Gastroesophageal sphincter (tissue), 4 donors: ENCODE data around the gene GRK3. TPM values are rescaled to one million over a fixed set of nuclear protein-coding genes. Genes with fewer than 3 reads are reported as not detected.

Source experiments
- ATAC-seq: fragments of 150-250 bp; one replicate; pipeline ENCODE4 v1.9.1; 2016; ENCODE audit warnings: mild to moderate bottlenecking, moderate library complexity
- H3K27ac ChIP-seq, 4 donors: fragments of 200-600 bp; sonication (generic) in 3 of 4; 1 replicate in 3 of 4; 2 replicates in 1 of 4; pipeline ENCODE4 v1.5.1; 2016 to 2019
- H3K27me3 ChIP-seq: fragments of 200-600 bp; sonication (generic); one replicate; pipeline ENCODE4 v1.5.1; 2019
- H3K36me3 ChIP-seq, 2 donors: fragments of 200-600 bp; sonication (generic); one replicate each; pipeline ENCODE4 v1.5.1; 2019; ENCODE audit warnings: control low read depth in 1 of 2
- H3K4me1 ChIP-seq, 3 donors: fragments of 200-600 bp; sonication (generic); 1 replicate in 2 of 3; 2 replicates in 1 of 3; pipeline ENCODE4 v1.5.1; 2016 to 2019; ENCODE audit warnings: control low read depth in 2 of 3
- H3K4me3 ChIP-seq, 2 donors: fragments of 200-600 bp; sonication (generic); one replicate each; pipeline ENCODE4 v1.5.1; 2019; ENCODE audit warnings: mild to moderate bottlenecking in 1 of 2, moderate library complexity in 1 of 2
- H3K9me3 ChIP-seq, 3 donors: fragments of 200-600 bp; sonication (generic); one replicate each; pipeline ENCODE4 v1.5.1; 2017 to 2019; ENCODE audit warnings: control low read depth in 2 of 3
- EP300 ChIP-seq: sonication (generic); formaldehyde crosslinking; IDR thresholded peaks from one replicate; pipeline ENCODE4 v1.6.1; 2017; ENCODE audit warnings: antibody characterized with exemption, mild to moderate bottlenecking
- POLR2A ChIP-seq, 2 donors: fragments of 450-650 bp; IDR thresholded peaks; one replicate each; pipeline ENCODE4 v1.6.1; 2017; ENCODE audit warnings: antibody characterized with exemption in 2 of 2, mild to moderate bottlenecking in 2 of 2, moderate library complexity in 1 of 2
- POLR2AphosphoS5 ChIP-seq: sonication (generic); formaldehyde crosslinking; IDR thresholded peaks from one replicate; pipeline ENCODE4 v1.6.1; 2017; ENCODE audit warnings: antibody characterized with exemption
- WGBS, 2 donors: methylation state at CpG; one replicate each; pipeline ENCODE4 v1.1.5; 2018; ENCODE audit warnings: low coverage in 1 of 2; 5-methylcytosine and 5-hydroxymethylcytosine counted together
- total RNA-seq, 4 donors: library from RNA; depleted of rRNA; stranded (reverse); fragments of >200 nt; gene quantifications; one replicate each; pipeline ENCODE4 v1.1.0, GENCODE V29; 2016
- TF ChIP-seq, protein P1 (sequence below), 4 experiments: fragments of 200-600 bp in 2 of 4; fragments of 450-650 bp in 2 of 4; sonication (generic) in 1 of 4; IDR thresholded peaks; one replicate each; pipeline ENCODE4 v1.5.1; 2017 to 2019; ENCODE audit warnings: antibody characterized with exemption in 4 of 4, mild to moderate bottlenecking in 2 of 4, moderate library complexity in 2 of 4

The GRK3 gene
- total RNA-seq, 4 donors from 2014 or later, result 3.9 to 7.8 (median 4.5) TPM

GRCh38 chr22:25692397-25693267 lies 128.2 kb downstream of the GRK3 start:
- H3K4me3 ChIP-seq, result no peak overlapping the region
- H3K27ac ChIP-seq, result no peak overlapping the region
- H3K4me1 ChIP-seq, result no peaks in the 10 kb centered on the region
- H3K9me3 ChIP-seq, result no peaks in the 10 kb centered on the region
- no peaks in the 10 kb centered on the region for H3K27me3 ChIP-seq
- peaks cover 0 to 37% of the 10 kb centered on the region in 2 donors for H3K36me3 ChIP-seq
- no peak for TF ChIP-seq POLR2A (IDR thresholded peaks at IDR 0.05)
- no peak for TF ChIP-seq EP300
- no peak for TF ChIP-seq POLR2AphosphoS5
- 67 to 75% methylated on average over 11 to 15 of the region's 15 CpGs for WGBS, 2 donors
- no peak for ATAC-seq

DNA sequence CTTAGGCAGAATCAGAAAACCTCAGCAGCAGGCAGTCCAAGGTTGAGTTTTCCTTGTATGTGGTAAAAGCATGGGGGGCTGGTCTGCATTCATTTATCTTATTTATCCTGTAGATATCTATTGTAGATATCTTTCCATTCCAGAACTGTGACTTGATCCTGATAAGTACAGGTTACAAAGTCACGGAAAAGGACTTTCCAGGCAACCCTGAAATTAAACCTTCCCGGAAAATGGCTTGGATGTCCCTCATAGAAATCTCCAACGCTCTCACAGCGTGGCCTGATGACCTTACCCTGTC lies 128.7 kb downstream of the GRK3 start:
- ATAC-seq, result no peak
- Histone ChIP-seq H3K4me3 (no peak overlapping the region), H3K27ac (no peak overlapping the region), H3K9me3 (no peaks in the 10 kb centered on the region), H3K27me3 (no peaks in the 10 kb centered on the region), H3K36me3 (peaks cover 0 to 37% of the 10 kb centered on the region in 2 donors), H3K4me1 (no peaks in the 10 kb centered on the region)
- 93 to 100% methylated on average over 4 of the region's 4 CpGs for WGBS, 2 donors
- TF ChIP-seq POLR2A (IDR thresholded peaks at IDR 0.05) (no peak), POLR2AphosphoS5 (no peak), EP300 (no peak)
- TF ChIP-seq, protein P1, sequence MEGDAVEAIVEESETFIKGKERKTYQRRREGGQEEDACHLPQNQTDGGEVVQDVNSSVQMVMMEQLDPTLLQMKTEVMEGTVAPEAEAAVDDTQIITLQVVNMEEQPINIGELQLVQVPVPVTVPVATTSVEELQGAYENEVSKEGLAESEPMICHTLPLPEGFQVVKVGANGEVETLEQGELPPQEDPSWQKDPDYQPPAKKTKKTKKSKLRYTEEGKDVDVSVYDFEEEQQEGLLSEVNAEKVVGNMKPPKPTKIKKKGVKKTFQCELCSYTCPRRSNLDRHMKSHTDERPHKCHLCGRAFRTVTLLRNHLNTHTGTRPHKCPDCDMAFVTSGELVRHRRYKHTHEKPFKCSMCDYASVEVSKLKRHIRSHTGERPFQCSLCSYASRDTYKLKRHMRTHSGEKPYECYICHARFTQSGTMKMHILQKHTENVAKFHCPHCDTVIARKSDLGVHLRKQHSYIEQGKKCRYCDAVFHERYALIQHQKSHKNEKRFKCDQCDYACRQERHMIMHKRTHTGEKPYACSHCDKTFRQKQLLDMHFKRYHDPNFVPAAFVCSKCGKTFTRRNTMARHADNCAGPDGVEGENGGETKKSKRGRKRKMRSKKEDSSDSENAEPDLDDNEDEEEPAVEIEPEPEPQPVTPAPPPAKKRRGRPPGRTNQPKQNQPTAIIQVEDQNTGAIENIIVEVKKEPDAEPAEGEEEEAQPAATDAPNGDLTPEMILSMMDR (IDR thresholded peaks at IDR 0.05), result no peak

DNA sequence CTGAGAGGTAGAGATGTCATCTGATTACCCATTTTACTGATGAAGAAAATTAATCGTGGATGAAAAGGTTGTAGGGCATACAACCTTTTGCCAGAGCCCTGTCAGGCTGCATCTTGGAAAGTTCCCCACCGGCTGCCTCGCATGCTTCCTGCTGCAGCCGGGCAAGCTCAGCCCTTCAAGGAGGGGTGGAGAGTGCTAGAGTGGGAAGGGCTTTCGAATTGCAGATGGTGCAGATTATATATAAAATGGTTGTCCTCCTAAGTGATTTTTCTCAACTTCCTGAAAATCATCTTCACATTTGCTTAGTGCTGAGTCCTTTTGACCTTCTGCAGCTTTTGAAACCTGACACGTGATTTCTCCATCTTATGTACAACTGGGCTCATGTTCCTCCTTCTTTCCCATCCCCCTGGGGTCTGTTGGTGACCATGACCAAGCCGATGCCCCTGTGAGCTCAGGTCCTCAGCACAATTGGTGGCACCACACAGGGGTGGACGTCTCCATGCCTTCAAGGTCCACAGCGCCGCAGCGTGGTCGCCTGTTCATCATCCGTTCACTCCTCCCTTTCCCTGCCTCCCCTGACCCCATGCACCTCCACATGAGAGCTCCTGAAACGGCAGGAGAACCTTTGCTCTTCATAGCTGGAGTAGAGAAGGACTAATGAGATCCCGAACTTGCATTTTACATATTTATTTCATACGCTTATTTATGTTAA lies 129.9 kb downstream of the GRK3 start:
- TF ChIP-seq EP300 (no peak), POLR2AphosphoS5 (no peak), POLR2A (IDR thresholded peaks at IDR 0.05) (no peak)
- TF ChIP-seq, protein P1 (IDR thresholded peaks at IDR 0.05), result no peak
- no peak overlapping the region for H3K27ac ChIP-seq
- no peak for ATAC-seq
- no peaks in the 10 kb centered on the region for H3K4me1 ChIP-seq
- H3K9me3 ChIP-seq, result no peaks in the 10 kb centered on the region
- 80 to 95% methylated on average over 8 to 11 of the region's 16 CpGs for WGBS, 2 donors
- no peaks in the 10 kb centered on the region for H3K27me3 ChIP-seq
- no peak overlapping the region for H3K4me3 ChIP-seq
- peaks cover 0 to 30% of the 10 kb centered on the region in 2 donors for H3K36me3 ChIP-seq

GRCh38 chr22:25695146-25695545 lies 130.7 kb downstream of the GRK3 start:
- 80 to 90% methylated on average over 4 to 5 of the region's 5 CpGs for WGBS, 2 donors
- ATAC-seq, result no peak
- Histone ChIP-seq H3K4me3 (no peak overlapping the region), H3K9me3 (no peaks in the 10 kb centered on the region), H3K36me3 (peaks cover 0 to 28% of the 10 kb centered on the region in 2 donors), H3K27me3 (no peaks in the 10 kb centered on the region), H3K27ac (no peak overlapping the region), H3K4me1 (no peaks in the 10 kb centered on the region)
- TF ChIP-seq POLR2AphosphoS5 (no peak), EP300 (no peak)

- H3K27ac ChIP-seq, result no peak overlapping the region
- no peaks in the 10 kb centered on the region for H3K9me3 ChIP-seq
- H3K27me3 ChIP-seq, result no peaks in the 10 kb centered on the region
- no peak for ATAC-seq
- TF ChIP-seq POLR2AphosphoS5, result no peak
- no peak for TF ChIP-seq EP300
- H3K4me3 ChIP-seq, result no peak overlapping the region
- H3K4me1 ChIP-seq, result peaks cover 0 to 14% (median 7%) of the 10 kb centered on the region in 3 donors
- peaks cover 0 to 15% of the 10 kb centered on the region in 2 donors for H3K36me3 ChIP-seq
- WGBS, 2 donors, result 77% methylated on average over 2 of the region's 2 CpGs; no CpG with 5 or more reads in 1 of the 2 donors
These were observed 132.3 kb downstream of the GRK3 start for GRCh38 chr22:25696763-25697162.

- WGBS, 2 donors, result 74 to 76% methylated on average over 5 of the region's 5 CpGs
- H3K36me3 ChIP-seq, result peaks cover 0 to 15% of the 10 kb centered on the region in 2 donors
- no peak for ATAC-seq
- no peak overlapping the region for H3K27ac ChIP-seq
- H3K9me3 ChIP-seq, result no peaks in the 10 kb centered on the region
- H3K4me1 ChIP-seq, result peaks cover 0 to 15% (median 7%) of the 10 kb centered on the region in 3 donors
- H3K4me3 ChIP-seq, result no peak overlapping the region
- TF ChIP-seq, protein P1 (IDR thresholded peaks at IDR 0.05), result no peak
- no peaks in the 10 kb centered on the region for H3K27me3 ChIP-seq
These were observed 132.7 kb downstream of the GRK3 start for GRCh38 chr22:25697181-25697664.
